Measurements from ENCODE around the gene ATXN1.

ATXN1 gene

GRCh38 chr6:16783509-16783908 is 22.2 kb upstream of the ATXN1 start:
- Histone ChIP-seq H3K27ac (ENCODE audit: low read depth, low read length) (no peak overlapping the region), H3K27me3 (ENCODE audit: control insufficient read depth in 1 of 2, insufficient read depth in 2 of 2, low read length in 2 of 2) (no peaks in the 10 kb centered on the region)

GRCh38 chr6:16782278-16782677 is 21.0 kb upstream of the ATXN1 start:
- H3K36me3 ChIP-seq (ENCODE audit: control insufficient read depth in 1 of 2, insufficient read depth in 2 of 2, low read length in 2 of 2), result no peaks in the 10 kb centered on the region
- H3K9ac ChIP-seq (ENCODE audit: low read depth in 1 of 2, low read length in 2 of 2), result no peak overlapping the region
- no peaks in the 10 kb centered on the region for H3K4me1 ChIP-seq (ENCODE audit: control insufficient read depth in 1 of 2, insufficient read depth in 2 of 2, low read length in 2 of 2)
- no peak overlapping the region for H3K27ac ChIP-seq (ENCODE audit: low read depth, low read length)
- no peak overlapping the region for H3K4me3 ChIP-seq (ENCODE audit: low read depth in 1 of 2, low read length in 2 of 2)
- no peaks in the 10 kb centered on the region for H3K9me3 ChIP-seq (ENCODE audit: control insufficient read depth in 1 of 2, low read length in 2 of 2)
- H3K27me3 ChIP-seq (ENCODE audit: control insufficient read depth in 1 of 2, insufficient read depth in 2 of 2, low read length in 2 of 2), result no peaks in the 10 kb centered on the region

More at GRCh38 chr6:16783509-16783908, 22.2 kb upstream of the ATXN1 start:
- Histone ChIP-seq H3K4me3 (ENCODE audit: low read depth in 1 of 2, low read length in 2 of 2) (no peak overlapping the region), H3K4me1 (ENCODE audit: control insufficient read depth in 1 of 2, insufficient read depth in 2 of 2, low read length in 2 of 2) (no peaks in the 10 kb centered on the region), H3K36me3 (ENCODE audit: control insufficient read depth in 1 of 2, insufficient read depth in 2 of 2, low read length in 2 of 2) (no peaks in the 10 kb centered on the region), H3K9me3 (ENCODE audit: control insufficient read depth in 1 of 2, low read length in 2 of 2) (no peaks in the 10 kb centered on the region), H3K9ac (ENCODE audit: low read depth in 1 of 2, low read length in 2 of 2) (no peak overlapping the region)

DNA sequence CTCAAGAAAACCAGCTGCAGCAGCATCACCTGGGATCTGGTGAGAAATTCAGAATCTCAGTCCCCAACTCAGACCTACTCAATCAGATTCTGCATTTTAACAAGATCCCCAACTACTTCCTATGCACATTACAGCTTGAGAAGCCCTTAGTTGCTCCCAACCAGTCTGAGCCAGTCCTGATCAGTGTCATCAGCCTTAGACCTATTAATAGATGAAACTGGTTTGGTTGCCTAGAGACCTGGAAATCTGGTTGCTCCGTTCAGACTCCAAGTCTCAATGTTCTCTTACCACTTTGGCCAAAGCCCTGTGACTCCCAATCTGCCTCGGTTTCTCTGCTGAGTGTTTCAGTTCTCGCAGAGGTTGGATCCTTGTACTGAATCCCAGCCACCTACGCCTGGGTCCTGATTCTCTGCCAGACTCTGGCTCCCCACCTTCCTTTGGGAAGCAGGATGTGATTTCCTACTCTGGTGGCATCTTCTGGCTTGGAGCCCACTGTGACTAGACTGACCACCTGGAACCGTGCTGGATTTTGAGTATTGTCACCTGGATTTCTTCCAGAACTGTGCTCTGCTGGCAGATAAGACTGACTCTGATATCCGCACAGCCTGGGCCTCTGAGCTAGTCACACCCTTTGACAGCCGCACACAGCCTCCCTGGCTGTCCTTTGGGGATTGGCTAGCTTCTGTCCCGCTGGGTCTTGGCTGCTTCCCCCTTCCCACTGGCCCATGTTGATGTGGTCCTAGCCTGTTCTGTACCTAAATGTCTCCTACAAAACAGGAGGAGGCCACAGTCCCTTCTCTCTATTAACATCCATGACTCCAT is 20.3 kb upstream of the ATXN1 start:
- Histone ChIP-seq H3K4me3 (ENCODE audit: low read depth in 1 of 2, low read length in 2 of 2) (no peak overlapping the region), H3K27me3 (ENCODE audit: control insufficient read depth in 1 of 2, insufficient read depth in 2 of 2, low read length in 2 of 2) (no peaks in the 10 kb centered on the region), H3K36me3 (ENCODE audit: control insufficient read depth in 1 of 2, insufficient read depth in 2 of 2, low read length in 2 of 2) (no peaks in the 10 kb centered on the region), H3K9me3 (ENCODE audit: control insufficient read depth in 1 of 2, low read length in 2 of 2) (no peaks in the 10 kb centered on the region), H3K27ac (ENCODE audit: low read depth, low read length) (no peak overlapping the region), H3K9ac (ENCODE audit: low read depth in 1 of 2, low read length in 2 of 2) (no peak overlapping the region), H3K4me1 (ENCODE audit: control insufficient read depth in 1 of 2, insufficient read depth in 2 of 2, low read length in 2 of 2) (no peaks in the 10 kb centered on the region)

GRCh38 chr6:16778521-16778920 is 17.3 kb upstream of the ATXN1 start:
- no peaks in the 10 kb centered on the region for H3K27me3 ChIP-seq (ENCODE audit: control insufficient read depth in 1 of 2, insufficient read depth in 2 of 2, low read length in 2 of 2)
- H3K4me3 ChIP-seq (ENCODE audit: low read depth in 1 of 2, low read length in 2 of 2), result no peak overlapping the region
- H3K4me1 ChIP-seq (ENCODE audit: control insufficient read depth in 1 of 2, insufficient read depth in 2 of 2, low read length in 2 of 2), result no peaks in the 10 kb centered on the region
- H3K36me3 ChIP-seq (ENCODE audit: control insufficient read depth in 1 of 2, insufficient read depth in 2 of 2, low read length in 2 of 2), result no peaks in the 10 kb centered on the region
- no peak overlapping the region for H3K27ac ChIP-seq (ENCODE audit: low read depth, low read length)
- no peaks in the 10 kb centered on the region for H3K9me3 ChIP-seq (ENCODE audit: control insufficient read depth in 1 of 2, low read length in 2 of 2)
- no peak overlapping the region for H3K9ac ChIP-seq (ENCODE audit: low read depth in 1 of 2, low read length in 2 of 2)

DNA sequence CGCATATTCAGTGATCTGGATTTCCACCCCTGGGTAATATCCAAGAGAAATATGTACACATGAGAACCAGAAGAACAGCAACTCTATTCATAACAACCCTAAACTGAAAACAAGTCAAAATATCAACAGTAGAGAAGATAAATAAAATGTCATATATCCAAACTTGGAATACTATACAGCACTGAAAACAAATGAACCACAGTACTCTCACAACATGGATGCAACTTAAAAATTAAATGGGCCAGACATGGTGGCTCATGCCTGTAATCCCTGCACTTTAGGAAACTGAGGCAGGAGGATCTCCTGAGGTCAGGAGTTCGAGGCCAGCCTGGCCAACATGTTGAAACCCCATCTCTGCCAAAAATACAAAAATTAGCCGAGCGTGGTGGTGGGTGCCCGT is 16.5 kb upstream of the ATXN1 start:
- Histone ChIP-seq H3K9me3 (ENCODE audit: control insufficient read depth in 1 of 2, low read length in 2 of 2) (no peaks in the 10 kb centered on the region), H3K4me3 (ENCODE audit: low read depth in 1 of 2, low read length in 2 of 2) (no peak overlapping the region), H3K27ac (ENCODE audit: low read depth, low read length) (no peak overlapping the region), H3K9ac (ENCODE audit: low read depth in 1 of 2, low read length in 2 of 2) (no peak overlapping the region), H3K36me3 (ENCODE audit: control insufficient read depth in 1 of 2, insufficient read depth in 2 of 2, low read length in 2 of 2) (no peaks in the 10 kb centered on the region), H3K27me3 (ENCODE audit: control insufficient read depth in 1 of 2, insufficient read depth in 2 of 2, low read length in 2 of 2) (no peaks in the 10 kb centered on the region), H3K4me1 (ENCODE audit: control insufficient read depth in 1 of 2, insufficient read depth in 2 of 2, low read length in 2 of 2) (no peaks in the 10 kb centered on the region)

- Histone ChIP-seq H3K9me3 (ENCODE audit: control insufficient read depth in 1 of 2, low read length in 2 of 2) (no peaks in the 10 kb centered on the region), H3K27me3 (ENCODE audit: control insufficient read depth in 1 of 2, insufficient read depth in 2 of 2, low read length in 2 of 2) (no peaks in the 10 kb centered on the region), H3K36me3 (ENCODE audit: control insufficient read depth in 1 of 2, insufficient read depth in 2 of 2, low read length in 2 of 2) (no peaks in the 10 kb centered on the region), H3K4me3 (ENCODE audit: low read depth in 1 of 2, low read length in 2 of 2) (no peak overlapping the region), H3K4me1 (ENCODE audit: control insufficient read depth in 1 of 2, insufficient read depth in 2 of 2, low read length in 2 of 2) (no peaks in the 10 kb centered on the region), H3K27ac (ENCODE audit: low read depth, low read length) (no peak overlapping the region), H3K9ac (ENCODE audit: low read depth in 1 of 2, low read length in 2 of 2) (no peak overlapping the region)
Measured at GRCh38 chr6:16776394-16777017, 15.2 kb upstream of the ATXN1 start.

DNA sequence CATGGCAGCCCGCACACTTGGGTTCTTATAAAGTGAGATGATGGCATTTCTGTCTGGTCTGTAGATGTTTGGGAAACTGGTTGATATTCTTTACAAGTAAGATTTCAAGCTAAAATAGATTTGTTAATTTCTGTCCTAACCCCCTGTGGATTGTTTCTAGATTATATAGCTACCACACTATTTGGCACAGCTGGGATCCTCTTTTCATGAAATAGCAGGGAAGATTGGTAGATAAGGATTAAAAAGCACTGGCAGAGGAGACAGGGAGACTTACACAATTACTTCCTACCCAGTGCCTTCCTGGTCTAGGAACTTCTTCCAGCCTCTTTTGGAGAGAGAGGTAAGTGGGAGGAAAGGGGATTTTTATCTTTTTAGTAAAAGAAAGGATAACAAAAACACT is 13.2 kb upstream of the ATXN1 start:
- H3K4me3 ChIP-seq (ENCODE audit: low read depth in 1 of 2, low read length in 2 of 2), result no peak overlapping the region
- H3K36me3 ChIP-seq (ENCODE audit: control insufficient read depth in 1 of 2, insufficient read depth in 2 of 2, low read length in 2 of 2), result no peaks in the 10 kb centered on the region
- H3K27me3 ChIP-seq (ENCODE audit: control insufficient read depth in 1 of 2, insufficient read depth in 2 of 2, low read length in 2 of 2), result no peaks in the 10 kb centered on the region
- no peak overlapping the region for H3K9ac ChIP-seq (ENCODE audit: low read depth in 1 of 2, low read length in 2 of 2)
- H3K9me3 ChIP-seq (ENCODE audit: control insufficient read depth in 1 of 2, low read length in 2 of 2), result no peaks in the 10 kb centered on the region
- H3K4me1 ChIP-seq (ENCODE audit: control insufficient read depth in 1 of 2, insufficient read depth in 2 of 2, low read length in 2 of 2), result peaks cover 12 to 15% of the 10 kb centered on the region in 2 donors
- no peak overlapping the region for H3K27ac ChIP-seq (ENCODE audit: low read depth, low read length)

GRCh38 chr6:16773362-16773761 is 12.1 kb upstream of the ATXN1 start:
- Histone ChIP-seq H3K9ac (ENCODE audit: low read depth in 1 of 2, low read length in 2 of 2) (no peak overlapping the region), H3K36me3 (ENCODE audit: control insufficient read depth in 1 of 2, insufficient read depth in 2 of 2, low read length in 2 of 2) (no peaks in the 10 kb centered on the region), H3K4me1 (ENCODE audit: control insufficient read depth in 1 of 2, insufficient read depth in 2 of 2, low read length in 2 of 2) (peaks cover 21 to 24% of the 10 kb centered on the region in 2 donors), H3K27me3 (ENCODE audit: control insufficient read depth in 1 of 2, insufficient read depth in 2 of 2, low read length in 2 of 2) (no peaks in the 10 kb centered on the region), H3K4me3 (ENCODE audit: low read depth in 1 of 2, low read length in 2 of 2) (no peak overlapping the region), H3K27ac (ENCODE audit: low read depth, low read length) (no peak overlapping the region), H3K9me3 (ENCODE audit: control insufficient read depth in 1 of 2, low read length in 2 of 2) (no peaks in the 10 kb centered on the region)

DNA sequence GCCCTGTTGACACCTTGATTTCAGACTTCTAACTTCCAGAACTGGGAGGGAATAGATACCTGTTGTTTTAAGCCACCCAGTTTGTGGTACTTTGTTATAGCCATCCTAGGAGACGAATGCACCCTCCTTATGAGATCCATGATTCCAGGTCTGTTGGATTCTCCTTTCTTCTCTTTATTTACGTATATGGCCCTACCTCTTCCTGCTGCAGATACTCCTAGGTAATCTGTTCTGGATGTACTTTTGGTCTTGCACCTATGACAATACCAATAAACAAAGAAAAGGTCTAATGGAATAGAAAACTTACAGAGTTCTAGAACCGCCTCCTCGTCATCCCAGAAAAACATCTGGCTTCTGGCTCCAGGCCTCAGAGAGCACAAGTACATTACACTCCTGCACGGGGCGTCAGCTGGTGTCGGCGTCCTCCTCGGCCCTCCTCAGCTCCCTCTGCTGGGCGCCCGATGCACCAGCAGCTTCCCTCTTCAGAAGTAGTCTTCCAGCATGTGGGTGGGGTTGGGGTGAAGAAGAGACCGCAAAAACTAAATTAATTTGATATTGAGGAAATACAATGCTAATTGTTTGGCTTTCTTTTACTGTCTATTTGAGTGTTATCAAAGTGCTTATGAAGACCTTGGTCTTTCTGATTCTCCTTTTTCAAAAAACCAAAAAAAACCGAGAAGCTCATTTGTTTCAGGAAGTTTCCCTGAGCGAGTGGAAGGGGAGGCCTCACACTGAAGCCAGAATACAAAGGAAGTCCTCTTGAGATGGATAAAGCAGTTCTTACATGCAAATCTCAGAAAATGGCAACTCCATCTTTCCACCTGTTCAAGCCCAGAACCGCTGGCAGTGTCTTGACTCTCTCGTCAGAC is 9.7 kb upstream of the ATXN1 start:
- Histone ChIP-seq H3K9ac (ENCODE audit: low read depth in 1 of 2, low read length in 2 of 2) (no peak overlapping the region), H3K4me1 (ENCODE audit: control insufficient read depth in 1 of 2, insufficient read depth in 2 of 2, low read length in 2 of 2) (peaks cover 21 to 24% of the 10 kb centered on the region in 2 donors), H3K27ac (ENCODE audit: low read depth, low read length) (no peak overlapping the region), H3K27me3 (ENCODE audit: control insufficient read depth in 1 of 2, insufficient read depth in 2 of 2, low read length in 2 of 2) (no peaks in the 10 kb centered on the region), H3K36me3 (ENCODE audit: control insufficient read depth in 1 of 2, insufficient read depth in 2 of 2, low read length in 2 of 2) (no peaks in the 10 kb centered on the region), H3K4me3 (ENCODE audit: low read depth in 1 of 2, low read length in 2 of 2) (no peak overlapping the region), H3K9me3 (ENCODE audit: control insufficient read depth in 1 of 2, low read length in 2 of 2) (no peaks in the 10 kb centered on the region)

GRCh38 chr6:16769986-16770376 is 8.7 kb upstream of the ATXN1 start:
- no peaks in the 10 kb centered on the region for H3K9me3 ChIP-seq (ENCODE audit: control insufficient read depth in 1 of 2, low read length in 2 of 2)
- H3K9ac ChIP-seq (ENCODE audit: low read depth in 1 of 2, low read length in 2 of 2), result no peak overlapping the region
- peaks cover 21 to 24% of the 10 kb centered on the region in 2 donors for H3K4me1 ChIP-seq (ENCODE audit: control insufficient read depth in 1 of 2, insufficient read depth in 2 of 2, low read length in 2 of 2)
- H3K36me3 ChIP-seq (ENCODE audit: control insufficient read depth in 1 of 2, insufficient read depth in 2 of 2, low read length in 2 of 2), result no peaks in the 10 kb centered on the region
- no peak overlapping the region for H3K27ac ChIP-seq (ENCODE audit: low read depth, low read length)
- no peak overlapping the region for H3K4me3 ChIP-seq (ENCODE audit: low read depth in 1 of 2, low read length in 2 of 2)
- no peaks in the 10 kb centered on the region for H3K27me3 ChIP-seq (ENCODE audit: control insufficient read depth in 1 of 2, insufficient read depth in 2 of 2, low read length in 2 of 2)

Measured in duodenal mucosa (tissue), 2 donors.